HFFc6 (cell line): ENCODE measurements around the gene DEPDC4. TPM values are rescaled to one million over a fixed set of nuclear protein-coding genes. Genes with fewer than 3 reads are reported as not detected.
"Not testable (repeated sequence)": the region's sequence is repeated elsewhere in the genome, so short reads cannot be mapped to it uniquely, and the experiment has no call there.

ENCODE experiments used
- DNase-seq: peaks from one replicate; pipeline ENCODE4 v3.0.0-alpha.2; 2018
- H3K27ac Mint-ChIP-seq: 2 replicates; pipeline ENCODE4 v1.8.0; 2020; ENCODE audit warnings: mild to moderate bottlenecking, mixed read lengths
- H3K27me3 Mint-ChIP-seq: 2 replicates; pipeline ENCODE4 v1.8.0; 2021; ENCODE audit warnings: mild to moderate bottlenecking, moderate library complexity, mixed read lengths; ENCODE audit not compliant: insufficient read depth
- H3K36me3 Mint-ChIP-seq: 2 replicates; pipeline ENCODE4 v1.8.0; 2021; ENCODE audit warnings: low read depth, mixed read lengths
- H3K4me1 Mint-ChIP-seq: 2 replicates; pipeline ENCODE4 v1.8.0; 2020; ENCODE audit warnings: low read depth, mixed read lengths
- H3K4me3 Mint-ChIP-seq: 2 replicates; pipeline ENCODE4 v1.8.0; 2020; ENCODE audit warnings: mild to moderate bottlenecking, moderate library complexity, mixed read lengths
- H3K9me3 Mint-ChIP-seq: 2 replicates; pipeline ENCODE4 v1.8.0; 2020; ENCODE audit warnings: mild to moderate bottlenecking, mixed read lengths
- CTCF ChIP-seq: fragments of 200-600 bp; sonication (generic); IDR thresholded peaks from 2 replicates; pipeline ENCODE4 v1.5.0; 2021; ENCODE audit warnings: antibody characterized with exemption, mild to moderate bottlenecking
- total RNA-seq, 6 experiments: library from RNA; stranded (reverse); fragmentation: NEBNext Ultra II Directional; extraction: Animal tissue kit (Norgen Biotek cat#: 25700); gene quantifications; 2 replicates in 1 of 6; 3 replicates in 5 of 6; pipeline ENCODE4 v1.2.3, GENCODE V29; 2021

DEPDC4 gene
- total RNA-seq, 6 experiments from 2014 or later, result 0.73 to 1.5 (median 1.3) TPM

GRCh38 chr12:100295764-100296555, 29.1 kb upstream of the DEPDC4 start:
- no peak overlapping the region for H3K4me3 Mint-ChIP-seq
- H3K27me3 Mint-ChIP-seq, result no peaks in the 10 kb centered on the region; the same call in 1 of the 2 replicates
- DNase-seq, result peak; percentile 45
- no peaks in the 10 kb centered on the region for H3K9me3 Mint-ChIP-seq
- no peak for TF ChIP-seq CTCF
- peaks cover 30% of the 10 kb centered on the region for H3K36me3 Mint-ChIP-seq
- H3K27ac Mint-ChIP-seq, result peak overlapping the region; percentile 68
- H3K4me1 Mint-ChIP-seq, result peaks cover 11% of the 10 kb centered on the region

GRCh38 chr12:100294366-100294765, 27.5 kb upstream of the DEPDC4 start:
- not testable (repeated sequence) for H3K4me3 Mint-ChIP-seq, H3K27me3 Mint-ChIP-seq, DNase-seq, H3K9me3 Mint-ChIP-seq, H3K27ac Mint-ChIP-seq
- Mint-ChIP-seq H3K36me3 (peaks cover 14% of the 10 kb centered on the region), H3K4me1 (peaks cover 11% of the 10 kb centered on the region)

GRCh38 chr12:100293017-100293416, 26.1 kb upstream of the DEPDC4 start:
- peaks cover 11% of the 10 kb centered on the region for H3K4me1 Mint-ChIP-seq
- no peak for TF ChIP-seq CTCF
- no peaks in the 10 kb centered on the region for H3K9me3 Mint-ChIP-seq
- H3K4me3 Mint-ChIP-seq, result no peak overlapping the region
- DNase-seq, result no peak
- peaks cover 8% of the 10 kb centered on the region for H3K36me3 Mint-ChIP-seq
- no peak overlapping the region for H3K27ac Mint-ChIP-seq
- H3K27me3 Mint-ChIP-seq, result no peaks in the 10 kb centered on the region; the same call in 1 of the 2 replicates

GRCh38 chr12:100290016-100290415, 23.1 kb upstream of the DEPDC4 start:
- Mint-ChIP-seq H3K36me3 (peaks cover 4% of the 10 kb centered on the region), H3K9me3 (no peaks in the 10 kb centered on the region), H3K27me3 (no peaks in the 10 kb centered on the region; the same call in 1 of the 2 replicates), H3K4me1 (no peaks in the 10 kb centered on the region), H3K27ac (no peak overlapping the region), H3K4me3 (no peak overlapping the region)
- no peak for DNase-seq
- no peak for TF ChIP-seq CTCF

- H3K27ac Mint-ChIP-seq, result no peak overlapping the region
- H3K4me1 Mint-ChIP-seq, result no peaks in the 10 kb centered on the region
- TF ChIP-seq CTCF, result no peak
- DNase-seq, result no peak
- H3K36me3 Mint-ChIP-seq, result peaks cover 4% of the 10 kb centered on the region
- H3K4me3 Mint-ChIP-seq, result no peak overlapping the region
- H3K27me3 Mint-ChIP-seq, result no peaks in the 10 kb centered on the region; the same call in 1 of the 2 replicates
- H3K9me3 Mint-ChIP-seq, result no peaks in the 10 kb centered on the region
Measured at GRCh38 chr12:100289038-100289437, 22.2 kb upstream of the DEPDC4 start.

- not testable (repeated sequence) for H3K4me1 Mint-ChIP-seq, DNase-seq, H3K9me3 Mint-ChIP-seq, H3K27ac Mint-ChIP-seq, H3K36me3 Mint-ChIP-seq, H3K27me3 Mint-ChIP-seq, H3K4me3 Mint-ChIP-seq
Measured at GRCh38 chr12:100284556-100284955, 17.7 kb upstream of the DEPDC4 start.
